Uterus (tissue), 4 donors: ENCODE results near the gene STK36. TPM values are rescaled to one million over a fixed set of nuclear protein-coding genes. Genes with fewer than 3 reads are reported as not detected.
A peak's percentile ranks its signal among the peaks of the same experiment; 100 is the strongest.
"Not testable (repeated sequence)": the region's sequence is repeated elsewhere in the genome, so short reads cannot be mapped to it uniquely, and the experiment has no call there.

Experiments
- DNase-seq, 2 donors: peaks; one replicate each; pipeline ENCODE4 v3.0.0-alpha.2; 2019 to 2020
- H3K27ac ChIP-seq, 2 donors: fragments of 200-600 bp; sonication (generic); 1 replicate in 1 of 2; 2 replicates in 1 of 2; pipeline ENCODE4 v1.5.1; 2016 to 2018
- H3K27me3 ChIP-seq, 2 donors: fragments of 200-600 bp; sonication (generic); one replicate each; pipeline ENCODE4 v1.5.1; 2018 to 2019; ENCODE audit warnings: control low read depth in 1 of 2
- H3K36me3 ChIP-seq, 2 donors: fragments of 200-600 bp; sonication (generic); one replicate each; pipeline ENCODE4 v1.5.1; 2019; ENCODE audit warnings: control low read depth in 1 of 2
- H3K4me1 ChIP-seq, 2 donors: fragments of 200-600 bp; sonication (generic); one replicate each; pipeline ENCODE4 v1.5.1; 2018 to 2019; ENCODE audit warnings: control low read depth in 1 of 2
- H3K4me3 ChIP-seq, 2 donors: fragments of 200-600 bp; sonication (generic); 1 replicate in 1 of 2; 2 replicates in 1 of 2; pipeline ENCODE4 v1.5.1; 2018 to 2019; ENCODE audit warnings: mild to moderate bottlenecking in 1 of 2
- H3K9me3 ChIP-seq, 2 donors: fragments of 200-600 bp; sonication (generic); one replicate each; pipeline ENCODE4 v1.5.1; 2019; ENCODE audit warnings: control low read depth in 1 of 2
- CTCF ChIP-seq, 4 experiments: fragments of 200-600 bp in 2 of 4; fragments of 450-650 bp in 2 of 4; sonication (generic) in 2 of 4; IDR thresholded peaks; one replicate each; pipeline ENCODE4 v1.5.1; 2016 to 2019; ENCODE audit warnings: antibody characterized with exemption in 4 of 4, mild to moderate bottlenecking in 2 of 4, moderate library complexity in 1 of 4
- POLR2A ChIP-seq, 2 donors: fragments of 450-650 bp; IDR thresholded peaks; one replicate each; pipeline ENCODE4 v1.6.1; 2016; ENCODE audit warnings: antibody characterized with exemption in 2 of 2, mild to moderate bottlenecking in 1 of 2, moderate library complexity in 1 of 2
- intact Hi-C: fragments of 100-400 bp; cut with DNase I; formaldehyde crosslinking; loops from one replicate; pipeline ENCODE4 v1.15.1; 2023; ENCODE audit warnings: low total_unique reads
- total RNA-seq, 4 donors: library from RNA; depleted of rRNA in 3 of 4; stranded (reverse); fragments of >200 nt in 3 of 4; gene quantifications; one replicate each; pipeline versions ENCODE4 v1.1.0 to v1.2.4, GENCODE V29; 2014 to 2023
- donor health status: DM: yes; HTN: yes; CAD: no.

Gene STK36
- total RNA-seq, 4 donors from 2014 or later: 7.4 to 52.1 (median 45.5) TPM

GRCh38 chr2:218680061-218680460 lies 8.2 kb downstream of the STK36 start:
- Histone ChIP-seq H3K4me3 (no peak overlapping the region), H3K27me3 (no peaks in the 10 kb centered on the region), H3K36me3 (no peaks in the 10 kb centered on the region), H3K9me3 (no peaks in the 10 kb centered on the region), H3K27ac (no peak overlapping the region), H3K4me1 (no peaks in the 10 kb centered on the region)
- TF ChIP-seq CTCF (IDR thresholded peaks at IDR 0.05) (no peak), POLR2A (IDR thresholded peaks at IDR 0.05) (no peak)
- no peak for DNase-seq
- intact Hi-C loops: no loop called here

- H3K27me3 ChIP-seq, H3K36me3 ChIP-seq, H3K27ac ChIP-seq, H3K4me3 ChIP-seq, intact Hi-C loops, H3K9me3 ChIP-seq, H3K4me1 ChIP-seq: not testable (repeated sequence)
- peak in 1 of 2 donors; percentile 38 for DNase-seq
- TF ChIP-seq CTCF (IDR thresholded peaks at IDR 0.05): peak; percentile 58 to 67 (median 59)
These were observed 15.6 kb downstream of the STK36 start for GRCh38 chr2:218687400-218688060.

GRCh38 chr2:218691234-218691633 lies 19.3 kb downstream of the STK36 start:
- Histone ChIP-seq H3K4me3 (no peak overlapping the region), H3K27ac (peak overlapping the region; percentile 36 to 69), H3K27me3 (no peaks in the 10 kb centered on the region), H3K9me3 (no peaks in the 10 kb centered on the region), H3K36me3 (no peaks in the 10 kb centered on the region), H3K4me1 (no peaks in the 10 kb centered on the region)
- intact Hi-C loops: no loop called here
- DNase-seq: no peak
- TF ChIP-seq CTCF (IDR thresholded peaks at IDR 0.05) (no peak), POLR2A (IDR thresholded peaks at IDR 0.05) (no peak)

GRCh38 chr2:218694405-218695145 lies 22.7 kb downstream of the STK36 start:
- H3K36me3 ChIP-seq: no peaks in the 10 kb centered on the region
- no peak overlapping the region for H3K27ac ChIP-seq
- intact Hi-C loops: no loop called here
- no peaks in the 10 kb centered on the region for H3K27me3 ChIP-seq
- H3K4me3 ChIP-seq: no peak overlapping the region
- no peaks in the 10 kb centered on the region for H3K9me3 ChIP-seq
- no peak for DNase-seq
- TF ChIP-seq CTCF (IDR thresholded peaks at IDR 0.05): no peak
- TF ChIP-seq POLR2A (IDR thresholded peaks at IDR 0.05): no peak
- H3K4me1 ChIP-seq: no peaks in the 10 kb centered on the region

GRCh38 chr2:218698885-218699284 lies 27.0 kb downstream of the STK36 start:
- H3K27me3 ChIP-seq: no peaks in the 10 kb centered on the region
- H3K27ac ChIP-seq: no peak overlapping the region
- intact Hi-C loops: no loop called here
- TF ChIP-seq POLR2A (IDR thresholded peaks at IDR 0.05): no peak
- H3K9me3 ChIP-seq: no peaks in the 10 kb centered on the region
- no peak overlapping the region for H3K4me3 ChIP-seq
- no peak for DNase-seq
- no peaks in the 10 kb centered on the region for H3K36me3 ChIP-seq
- no peaks in the 10 kb centered on the region for H3K4me1 ChIP-seq
